WTC11 (cell line): ENCODE data around the gene TSPAN1.

Experiments
- ATF1 ChIP-seq: sonication (generic); formaldehyde crosslinking; IDR thresholded peaks from 2 replicates; pipeline ENCODE4 v1.8.1; 2023; ENCODE audit warnings: mild to moderate bottlenecking, moderate library complexity, missing genetic modification reagents
- KAT7 ChIP-seq: sonication (generic); formaldehyde crosslinking; IDR thresholded peaks from 2 replicates; pipeline ENCODE4 v1.8.1; 2023; ENCODE audit warnings: missing genetic modification reagents, mild to moderate bottlenecking, borderline replicate concordance
- ZNF263 ChIP-seq: sonication (generic); formaldehyde crosslinking; IDR thresholded peaks from 2 replicates; pipeline ENCODE4 v1.8.1; 2022; ENCODE audit warnings: low read depth, mild to moderate bottlenecking, moderate library complexity, missing genetic modification reagents
- TF ChIP-seq, protein P1 (sequence below): fragments of 200-600 bp; IDR thresholded peaks from 2 replicates; pipeline ENCODE4 v1.8.0; 2022; ENCODE audit warnings: antibody characterized with exemption
- TF ChIP-seq, protein P2 (sequence below): sonication (generic); formaldehyde crosslinking; IDR thresholded peaks from 2 replicates; pipeline ENCODE4 v1.8.1; 2022; ENCODE audit warnings: low read depth, mild to moderate bottlenecking, moderate library complexity, missing genetic modification reagents, borderline replicate concordance
- TF ChIP-seq, protein P3 (sequence below): fragments of 250-450 bp; sonication (Bioruptor Pico); IDR thresholded peaks from 2 replicates; pipeline ENCODE4 v1.9.0; 2021; ENCODE audit warnings: mild to moderate bottlenecking, borderline replicate concordance
- TF ChIP-seq, protein P4 (sequence below): sonication (generic); formaldehyde crosslinking; IDR thresholded peaks from 2 replicates; pipeline ENCODE4 v1.8.0; 2022; ENCODE audit warnings: mild to moderate bottlenecking, missing genetic modification reagents

DNA sequence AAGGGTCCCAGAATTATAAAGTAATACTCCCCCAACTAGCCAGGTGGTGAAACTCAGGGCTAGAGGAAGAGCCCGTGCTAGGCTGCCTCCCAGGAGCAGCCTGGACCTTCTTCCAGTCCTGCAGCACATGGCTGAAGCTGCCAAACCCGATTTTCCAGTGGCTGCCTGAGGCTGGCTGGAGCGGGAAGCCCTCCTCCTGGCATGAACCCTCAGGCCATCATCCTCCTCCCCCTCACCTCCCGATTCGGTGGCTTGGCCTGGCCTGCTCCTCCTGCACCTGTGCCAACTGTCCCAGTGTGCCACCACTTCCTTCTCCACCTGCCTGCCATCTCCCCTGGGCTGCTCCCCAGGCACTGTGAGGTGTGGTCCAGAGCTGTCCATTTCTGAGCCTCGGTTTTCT is 3.0 kb upstream of the TSPAN1 start:
- TF ChIP-seq, protein P1, sequence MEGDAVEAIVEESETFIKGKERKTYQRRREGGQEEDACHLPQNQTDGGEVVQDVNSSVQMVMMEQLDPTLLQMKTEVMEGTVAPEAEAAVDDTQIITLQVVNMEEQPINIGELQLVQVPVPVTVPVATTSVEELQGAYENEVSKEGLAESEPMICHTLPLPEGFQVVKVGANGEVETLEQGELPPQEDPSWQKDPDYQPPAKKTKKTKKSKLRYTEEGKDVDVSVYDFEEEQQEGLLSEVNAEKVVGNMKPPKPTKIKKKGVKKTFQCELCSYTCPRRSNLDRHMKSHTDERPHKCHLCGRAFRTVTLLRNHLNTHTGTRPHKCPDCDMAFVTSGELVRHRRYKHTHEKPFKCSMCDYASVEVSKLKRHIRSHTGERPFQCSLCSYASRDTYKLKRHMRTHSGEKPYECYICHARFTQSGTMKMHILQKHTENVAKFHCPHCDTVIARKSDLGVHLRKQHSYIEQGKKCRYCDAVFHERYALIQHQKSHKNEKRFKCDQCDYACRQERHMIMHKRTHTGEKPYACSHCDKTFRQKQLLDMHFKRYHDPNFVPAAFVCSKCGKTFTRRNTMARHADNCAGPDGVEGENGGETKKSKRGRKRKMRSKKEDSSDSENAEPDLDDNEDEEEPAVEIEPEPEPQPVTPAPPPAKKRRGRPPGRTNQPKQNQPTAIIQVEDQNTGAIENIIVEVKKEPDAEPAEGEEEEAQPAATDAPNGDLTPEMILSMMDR: no peak
- TF ChIP-seq, protein P2, sequence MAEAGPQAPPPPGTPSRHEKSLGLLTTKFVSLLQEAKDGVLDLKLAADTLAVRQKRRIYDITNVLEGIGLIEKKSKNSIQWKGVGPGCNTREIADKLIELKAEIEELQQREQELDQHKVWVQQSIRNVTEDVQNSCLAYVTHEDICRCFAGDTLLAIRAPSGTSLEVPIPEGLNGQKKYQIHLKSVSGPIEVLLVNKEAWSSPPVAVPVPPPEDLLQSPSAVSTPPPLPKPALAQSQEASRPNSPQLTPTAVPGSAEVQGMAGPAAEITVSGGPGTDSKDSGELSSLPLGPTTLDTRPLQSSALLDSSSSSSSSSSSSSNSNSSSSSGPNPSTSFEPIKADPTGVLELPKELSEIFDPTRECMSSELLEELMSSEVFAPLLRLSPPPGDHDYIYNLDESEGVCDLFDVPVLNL (CRISPR knock-in tag): no peak
- TF ChIP-seq, protein P3, sequence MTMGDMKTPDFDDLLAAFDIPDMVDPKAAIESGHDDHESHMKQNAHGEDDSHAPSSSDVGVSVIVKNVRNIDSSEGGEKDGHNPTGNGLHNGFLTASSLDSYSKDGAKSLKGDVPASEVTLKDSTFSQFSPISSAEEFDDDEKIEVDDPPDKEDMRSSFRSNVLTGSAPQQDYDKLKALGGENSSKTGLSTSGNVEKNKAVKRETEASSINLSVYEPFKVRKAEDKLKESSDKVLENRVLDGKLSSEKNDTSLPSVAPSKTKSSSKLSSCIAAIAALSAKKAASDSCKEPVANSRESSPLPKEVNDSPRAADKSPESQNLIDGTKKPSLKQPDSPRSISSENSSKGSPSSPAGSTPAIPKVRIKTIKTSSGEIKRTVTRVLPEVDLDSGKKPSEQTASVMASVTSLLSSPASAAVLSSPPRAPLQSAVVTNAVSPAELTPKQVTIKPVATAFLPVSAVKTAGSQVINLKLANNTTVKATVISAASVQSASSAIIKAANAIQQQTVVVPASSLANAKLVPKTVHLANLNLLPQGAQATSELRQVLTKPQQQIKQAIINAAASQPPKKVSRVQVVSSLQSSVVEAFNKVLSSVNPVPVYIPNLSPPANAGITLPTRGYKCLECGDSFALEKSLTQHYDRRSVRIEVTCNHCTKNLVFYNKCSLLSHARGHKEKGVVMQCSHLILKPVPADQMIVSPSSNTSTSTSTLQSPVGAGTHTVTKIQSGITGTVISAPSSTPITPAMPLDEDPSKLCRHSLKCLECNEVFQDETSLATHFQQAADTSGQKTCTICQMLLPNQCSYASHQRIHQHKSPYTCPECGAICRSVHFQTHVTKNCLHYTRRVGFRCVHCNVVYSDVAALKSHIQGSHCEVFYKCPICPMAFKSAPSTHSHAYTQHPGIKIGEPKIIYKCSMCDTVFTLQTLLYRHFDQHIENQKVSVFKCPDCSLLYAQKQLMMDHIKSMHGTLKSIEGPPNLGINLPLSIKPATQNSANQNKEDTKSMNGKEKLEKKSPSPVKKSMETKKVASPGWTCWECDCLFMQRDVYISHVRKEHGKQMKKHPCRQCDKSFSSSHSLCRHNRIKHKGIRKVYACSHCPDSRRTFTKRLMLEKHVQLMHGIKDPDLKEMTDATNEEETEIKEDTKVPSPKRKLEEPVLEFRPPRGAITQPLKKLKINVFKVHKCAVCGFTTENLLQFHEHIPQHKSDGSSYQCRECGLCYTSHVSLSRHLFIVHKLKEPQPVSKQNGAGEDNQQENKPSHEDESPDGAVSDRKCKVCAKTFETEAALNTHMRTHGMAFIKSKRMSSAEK (CRISPR knock-in tag): no peak
- TF ChIP-seq KAT7 (CRISPR knock-in tag): no peak
- TF ChIP-seq, protein P4, sequence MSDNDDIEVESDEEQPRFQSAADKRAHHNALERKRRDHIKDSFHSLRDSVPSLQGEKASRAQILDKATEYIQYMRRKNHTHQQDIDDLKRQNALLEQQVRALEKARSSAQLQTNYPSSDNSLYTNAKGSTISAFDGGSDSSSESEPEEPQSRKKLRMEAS (CRISPR knock-in tag): no peak
- no peak for TF ChIP-seq ATF1 (CRISPR knock-in tag)
- TF ChIP-seq ZNF263 (CRISPR knock-in tag): no peak
